ENCODE results near the gene ARRDC1. TPM values are rescaled to one million over a fixed set of nuclear protein-coding genes. Genes with fewer than 3 reads are reported as not detected.

ARRDC1 gene
- total and polyA plus RNA-seq, 2 experiments from 2014 or later = 73.9 to 82.9 TPM

DNA sequence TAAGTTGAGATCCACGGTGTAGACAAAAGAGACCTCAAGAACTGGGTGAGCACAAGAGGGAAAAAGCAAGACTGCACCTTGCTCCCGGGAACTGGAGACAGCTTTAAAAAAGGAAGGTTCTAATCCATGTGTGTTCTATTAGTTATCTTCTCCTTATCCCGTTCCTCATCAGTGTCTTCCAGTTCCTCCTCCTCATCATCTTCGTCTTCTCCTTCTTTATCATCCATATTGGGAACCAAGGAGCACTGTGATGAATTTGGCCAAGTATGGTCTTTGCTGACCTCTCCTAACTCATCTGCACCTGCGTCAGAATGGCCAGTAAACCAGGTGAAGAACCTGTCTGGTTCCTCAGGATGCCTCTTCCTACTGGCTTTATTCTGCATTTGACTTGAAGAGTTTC, 35.4 kb downstream of the ARRDC1 start:
- no peak overlapping the region for H3K27ac ChIP-seq
- no peaks in the 10 kb centered on the region for H3K9me3 ChIP-seq (ENCODE audit: low read depth)
- no peak for DNase-seq (ENCODE audit: low read depth in 1 of 2, low spot score in 1 of 2)
- H3K27me3 ChIP-seq = no peaks in the 10 kb centered on the region
- no peak overlapping the region for H3K4me3 ChIP-seq
- no peaks in the 10 kb centered on the region for H3K4me1 ChIP-seq (ENCODE audit: low read depth)
- H3K36me3 ChIP-seq = no peaks in the 10 kb centered on the region
- TF ChIP-seq, protein P1, sequence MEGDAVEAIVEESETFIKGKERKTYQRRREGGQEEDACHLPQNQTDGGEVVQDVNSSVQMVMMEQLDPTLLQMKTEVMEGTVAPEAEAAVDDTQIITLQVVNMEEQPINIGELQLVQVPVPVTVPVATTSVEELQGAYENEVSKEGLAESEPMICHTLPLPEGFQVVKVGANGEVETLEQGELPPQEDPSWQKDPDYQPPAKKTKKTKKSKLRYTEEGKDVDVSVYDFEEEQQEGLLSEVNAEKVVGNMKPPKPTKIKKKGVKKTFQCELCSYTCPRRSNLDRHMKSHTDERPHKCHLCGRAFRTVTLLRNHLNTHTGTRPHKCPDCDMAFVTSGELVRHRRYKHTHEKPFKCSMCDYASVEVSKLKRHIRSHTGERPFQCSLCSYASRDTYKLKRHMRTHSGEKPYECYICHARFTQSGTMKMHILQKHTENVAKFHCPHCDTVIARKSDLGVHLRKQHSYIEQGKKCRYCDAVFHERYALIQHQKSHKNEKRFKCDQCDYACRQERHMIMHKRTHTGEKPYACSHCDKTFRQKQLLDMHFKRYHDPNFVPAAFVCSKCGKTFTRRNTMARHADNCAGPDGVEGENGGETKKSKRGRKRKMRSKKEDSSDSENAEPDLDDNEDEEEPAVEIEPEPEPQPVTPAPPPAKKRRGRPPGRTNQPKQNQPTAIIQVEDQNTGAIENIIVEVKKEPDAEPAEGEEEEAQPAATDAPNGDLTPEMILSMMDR (IDR thresholded peaks at IDR 0.05; ENCODE audit: low read depth, low read length) = no peak

DNA sequence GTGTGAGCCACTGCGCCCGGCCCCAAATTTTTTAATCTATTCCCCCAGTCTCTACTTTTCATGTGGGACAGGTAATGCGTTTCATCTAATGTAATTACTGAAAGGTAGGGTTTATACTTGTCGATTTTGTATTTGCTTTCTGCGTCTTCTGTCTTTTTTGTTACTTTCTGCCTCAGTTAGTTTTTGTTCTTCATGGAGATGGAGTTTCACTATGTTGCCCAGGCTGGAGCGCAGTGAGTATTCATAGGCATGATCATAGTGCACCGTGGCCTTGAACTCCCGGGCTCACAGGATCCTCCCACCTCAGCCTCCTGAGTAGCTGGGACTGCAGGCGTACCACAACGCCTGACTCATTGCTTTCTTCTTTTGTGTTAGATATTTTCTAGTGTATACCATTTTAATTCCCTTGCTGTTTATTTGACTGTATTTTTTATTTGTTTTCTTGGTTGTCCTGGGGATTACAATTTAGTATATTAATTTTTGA, 36.7 kb downstream of the ARRDC1 start:
- Histone ChIP-seq H3K36me3 (no peaks in the 10 kb centered on the region), H3K4me1 (ENCODE audit: low read depth) (no peaks in the 10 kb centered on the region), H3K4me3 (no peak overlapping the region), H3K27me3 (no peaks in the 10 kb centered on the region), H3K9me3 (ENCODE audit: low read depth) (no peaks in the 10 kb centered on the region), H3K27ac (no peak overlapping the region)
- TF ChIP-seq, protein P1 (IDR thresholded peaks at IDR 0.05; ENCODE audit: low read depth, low read length) = no peak
- DNase-seq (ENCODE audit: low read depth in 1 of 2, low spot score in 1 of 2) = no peak

DNA sequence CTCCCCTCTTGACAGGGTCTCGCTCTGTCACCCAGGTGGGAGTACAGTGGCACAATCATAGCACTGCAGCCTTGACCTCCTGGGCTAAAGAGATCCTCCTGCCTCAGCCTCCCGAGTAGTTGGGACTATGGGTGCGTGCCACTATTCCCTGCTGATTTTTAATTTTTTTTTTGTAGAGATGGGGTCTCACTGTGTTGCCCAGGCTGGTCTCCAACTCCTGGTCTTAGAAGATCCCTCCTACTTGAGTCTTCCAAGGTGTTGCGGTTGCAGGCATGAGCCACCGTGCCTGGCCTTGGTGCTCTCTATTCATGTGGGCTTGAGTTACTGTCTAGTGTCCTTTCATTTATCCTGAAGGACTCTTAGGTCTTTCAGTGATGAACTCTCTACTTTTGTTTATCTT, 37.4 kb downstream of the ARRDC1 start:
- no peak for DNase-seq (ENCODE audit: low read depth in 1 of 2, low spot score in 1 of 2)
- Histone ChIP-seq H3K4me1 (ENCODE audit: low read depth) (no peaks in the 10 kb centered on the region), H3K27me3 (no peaks in the 10 kb centered on the region), H3K9me3 (ENCODE audit: low read depth) (no peaks in the 10 kb centered on the region), H3K36me3 (no peaks in the 10 kb centered on the region), H3K27ac (no peak overlapping the region), H3K4me3 (no peak overlapping the region)
- TF ChIP-seq, protein P1 (IDR thresholded peaks at IDR 0.05; ENCODE audit: low read depth, low read length) = no peak

DNA sequence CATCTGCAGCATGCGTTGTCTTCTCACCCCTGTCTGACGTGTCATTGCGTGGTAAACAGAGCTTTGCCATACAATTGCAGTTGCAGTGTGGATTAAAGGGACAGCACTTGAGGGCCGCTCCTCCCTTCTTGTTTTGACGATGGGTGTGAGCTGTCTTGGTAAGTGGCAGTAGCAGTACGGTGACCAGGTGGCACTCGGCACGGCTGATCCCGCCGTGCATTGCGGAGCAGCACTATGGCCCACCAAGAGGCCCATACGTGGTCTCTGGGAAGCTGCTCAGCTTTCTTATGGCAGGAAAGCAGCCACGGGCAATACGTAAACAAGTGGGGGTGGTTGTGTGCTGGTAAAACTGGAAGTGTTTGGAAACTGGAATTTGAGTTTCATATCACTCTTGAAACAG, 38.4 kb downstream of the ARRDC1 start:
- H3K4me1 ChIP-seq (ENCODE audit: low read depth) = no peaks in the 10 kb centered on the region
- no peaks in the 10 kb centered on the region for H3K36me3 ChIP-seq
- DNase-seq (ENCODE audit: low read depth in 1 of 2, low spot score in 1 of 2) = no peak
- H3K9me3 ChIP-seq (ENCODE audit: low read depth) = no peaks in the 10 kb centered on the region
- no peak overlapping the region for H3K4me3 ChIP-seq
- no peaks in the 10 kb centered on the region for H3K27me3 ChIP-seq
- H3K27ac ChIP-seq = no peak overlapping the region
- TF ChIP-seq, protein P1 (IDR thresholded peaks at IDR 0.05; ENCODE audit: low read depth, low read length) = no peak

DNA sequence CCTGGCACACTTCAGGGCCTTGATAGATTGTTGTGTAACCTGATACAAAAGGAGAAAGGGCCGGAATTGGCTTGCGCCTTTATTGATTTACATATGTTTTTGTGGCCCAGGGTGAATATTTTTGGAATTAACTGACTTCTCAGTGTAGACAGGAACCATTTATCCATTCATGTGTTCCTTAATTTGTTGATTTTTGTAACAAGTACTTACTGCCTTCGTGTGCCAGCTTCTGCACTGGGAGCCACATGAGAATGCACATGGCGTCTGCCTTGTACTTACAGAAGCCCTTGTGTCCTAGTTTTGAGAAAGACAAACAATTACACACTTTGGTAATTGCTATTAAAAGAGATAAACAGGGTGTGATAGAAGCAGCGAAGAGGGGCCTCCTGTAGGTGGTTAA, 39.7 kb downstream of the ARRDC1 start:
- DNase-seq (ENCODE audit: low read depth in 1 of 2, low spot score in 1 of 2) = no peak
- Histone ChIP-seq H3K4me3 (no peak overlapping the region), H3K4me1 (ENCODE audit: low read depth) (no peaks in the 10 kb centered on the region), H3K36me3 (no peaks in the 10 kb centered on the region), H3K9me3 (ENCODE audit: low read depth) (no peaks in the 10 kb centered on the region), H3K27ac (no peak overlapping the region), H3K27me3 (no peaks in the 10 kb centered on the region)
- TF ChIP-seq, protein P1 (IDR thresholded peaks at IDR 0.05; ENCODE audit: low read depth, low read length) = no peak

DNA sequence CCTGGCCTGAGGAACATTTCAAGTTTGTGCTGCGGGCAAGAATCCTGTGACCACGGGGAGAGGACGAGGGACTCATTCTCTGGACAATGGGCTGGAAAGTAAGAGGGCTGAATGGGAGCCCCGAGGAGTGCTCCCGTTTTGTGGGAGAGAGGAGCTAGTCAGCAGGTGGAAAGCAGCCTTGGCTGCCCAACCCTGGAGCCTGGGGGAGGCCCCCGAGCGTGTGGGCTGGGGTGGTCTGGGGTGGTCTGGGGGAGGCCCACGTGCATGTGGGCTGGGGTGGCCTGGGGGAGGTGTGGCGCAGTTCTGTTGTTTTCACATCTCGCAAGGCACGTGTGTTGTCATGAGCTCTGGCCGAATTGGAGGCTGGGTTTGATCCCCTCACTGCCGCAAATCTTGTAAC, 40.9 kb downstream of the ARRDC1 start:
- H3K36me3 ChIP-seq = no peaks in the 10 kb centered on the region
- H3K9me3 ChIP-seq (ENCODE audit: low read depth) = no peaks in the 10 kb centered on the region
- DNase-seq (ENCODE audit: low read depth in 1 of 2, low spot score in 1 of 2) = no peak
- H3K4me3 ChIP-seq = no peak overlapping the region
- TF ChIP-seq, protein P1 (IDR thresholded peaks at IDR 0.05; ENCODE audit: low read depth, low read length) = no peak
- no peaks in the 10 kb centered on the region for H3K27me3 ChIP-seq
- H3K4me1 ChIP-seq (ENCODE audit: low read depth) = no peaks in the 10 kb centered on the region
- no peak overlapping the region for H3K27ac ChIP-seq

All from cardiac muscle cell (in vitro differentiated cells and primary cell).